ENCODE data around the gene GDNF.

DNA sequence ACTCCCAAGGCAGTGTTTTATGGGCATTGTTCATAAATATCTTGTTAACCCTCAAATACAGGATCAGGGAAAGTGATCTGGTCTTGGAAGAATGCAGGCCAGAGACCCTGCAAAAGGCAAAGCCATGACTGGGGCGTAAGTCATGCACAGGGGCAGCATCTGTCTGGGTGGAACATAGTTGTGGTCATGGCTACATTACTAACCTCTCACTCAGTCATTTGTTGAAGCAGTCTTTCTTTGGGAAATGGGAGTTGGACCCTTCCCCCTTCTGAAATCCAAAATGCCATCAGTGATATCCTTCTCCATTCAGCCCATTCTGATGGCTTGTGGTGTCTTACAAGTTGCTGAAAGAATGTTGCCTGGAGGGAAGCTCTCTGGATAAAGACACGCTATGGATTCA lies 68.1 kb downstream of the GDNF start:
- TF ChIP-seq, protein P1, sequence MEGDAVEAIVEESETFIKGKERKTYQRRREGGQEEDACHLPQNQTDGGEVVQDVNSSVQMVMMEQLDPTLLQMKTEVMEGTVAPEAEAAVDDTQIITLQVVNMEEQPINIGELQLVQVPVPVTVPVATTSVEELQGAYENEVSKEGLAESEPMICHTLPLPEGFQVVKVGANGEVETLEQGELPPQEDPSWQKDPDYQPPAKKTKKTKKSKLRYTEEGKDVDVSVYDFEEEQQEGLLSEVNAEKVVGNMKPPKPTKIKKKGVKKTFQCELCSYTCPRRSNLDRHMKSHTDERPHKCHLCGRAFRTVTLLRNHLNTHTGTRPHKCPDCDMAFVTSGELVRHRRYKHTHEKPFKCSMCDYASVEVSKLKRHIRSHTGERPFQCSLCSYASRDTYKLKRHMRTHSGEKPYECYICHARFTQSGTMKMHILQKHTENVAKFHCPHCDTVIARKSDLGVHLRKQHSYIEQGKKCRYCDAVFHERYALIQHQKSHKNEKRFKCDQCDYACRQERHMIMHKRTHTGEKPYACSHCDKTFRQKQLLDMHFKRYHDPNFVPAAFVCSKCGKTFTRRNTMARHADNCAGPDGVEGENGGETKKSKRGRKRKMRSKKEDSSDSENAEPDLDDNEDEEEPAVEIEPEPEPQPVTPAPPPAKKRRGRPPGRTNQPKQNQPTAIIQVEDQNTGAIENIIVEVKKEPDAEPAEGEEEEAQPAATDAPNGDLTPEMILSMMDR (IDR thresholded peaks at IDR 0.05), result no peak
- TF ChIP-seq POLR2A (IDR thresholded peaks at IDR 0.05) (no peak), EP300 (IDR thresholded peaks at IDR 0.05) (no peak)
